Neuron (in vitro differentiated cells): ENCODE data around the gene CHMP4B.

ENCODE experiments used
- H2AFZ ChIP-seq: one replicate; pipeline ENCODE4 v1.6.1; 2013; ENCODE audit warnings: low read depth, mild to moderate bottlenecking, inconsistent platforms, low read length, moderate library complexity
- H3K27me3 ChIP-seq: one replicate; pipeline ENCODE4 v1.6.1; 2013; ENCODE audit warnings: low read length; ENCODE audit not compliant: insufficient read depth
- H3K36me3 ChIP-seq: one replicate; pipeline ENCODE4 v1.6.1; 2013; ENCODE audit warnings: low read length; ENCODE audit not compliant: insufficient read depth
- H3K4me1 ChIP-seq: one replicate; pipeline ENCODE4 v1.6.1; 2013; ENCODE audit warnings: low read length; ENCODE audit not compliant: insufficient read depth
- H3K4me3 ChIP-seq: 2 replicates; pipeline ENCODE4 v1.5.1; 2013; ENCODE audit warnings: mild to moderate bottlenecking, low read length, moderate library complexity
- H3K9me3 ChIP-seq: one replicate; pipeline ENCODE4 v1.6.1; 2013; ENCODE audit warnings: low read length

The CHMP4B gene

GRCh38 chr20:33840759-33841435 lies 29.7 kb downstream of the CHMP4B start:
- Histone ChIP-seq H3K4me1 (no peaks in the 10 kb centered on the region), H2AFZ (no peak overlapping the region), H3K27me3 (no peaks in the 10 kb centered on the region), H3K4me3 (no peak overlapping the region), H3K9me3 (no peaks in the 10 kb centered on the region), H3K36me3 (no peaks in the 10 kb centered on the region)

GRCh38 chr20:33841436-33841799 lies 30.3 kb downstream of the CHMP4B start:
- no peaks in the 10 kb centered on the region for H3K9me3 ChIP-seq
- H3K4me1 ChIP-seq, result peaks cover 1% of the 10 kb centered on the region
- no peak overlapping the region for H3K4me3 ChIP-seq
- no peaks in the 10 kb centered on the region for H3K27me3 ChIP-seq
- H3K36me3 ChIP-seq, result no peaks in the 10 kb centered on the region
- H2AFZ ChIP-seq, result no peak overlapping the region

- H3K27me3 ChIP-seq, result no peaks in the 10 kb centered on the region
- no peak overlapping the region for H3K4me3 ChIP-seq
- H3K36me3 ChIP-seq, result no peaks in the 10 kb centered on the region
- peaks cover 5% of the 10 kb centered on the region for H3K4me1 ChIP-seq
- H2AFZ ChIP-seq, result no peak overlapping the region
- H3K9me3 ChIP-seq, result no peaks in the 10 kb centered on the region
Observed at GRCh38 chr20:33842346-33842745, 31.2 kb downstream of the CHMP4B start.

GRCh38 chr20:33843050-33843449 lies 31.9 kb downstream of the CHMP4B start:
- H2AFZ ChIP-seq, result no peak overlapping the region
- H3K4me3 ChIP-seq, result no peak overlapping the region
- H3K4me1 ChIP-seq, result peaks cover 5% of the 10 kb centered on the region
- no peaks in the 10 kb centered on the region for H3K27me3 ChIP-seq
- no peaks in the 10 kb centered on the region for H3K36me3 ChIP-seq
- H3K9me3 ChIP-seq, result no peaks in the 10 kb centered on the region

GRCh38 chr20:33843854-33844253 lies 32.7 kb downstream of the CHMP4B start:
- Histone ChIP-seq H2AFZ (no peak overlapping the region), H3K4me3 (no peak overlapping the region), H3K4me1 (peaks cover 5% of the 10 kb centered on the region), H3K9me3 (no peaks in the 10 kb centered on the region), H3K27me3 (no peaks in the 10 kb centered on the region), H3K36me3 (peaks cover 6% of the 10 kb centered on the region)

- no peak overlapping the region for H3K4me3 ChIP-seq
Observed at GRCh38 chr20:33846291-33846935, 35.3 kb downstream of the CHMP4B start.

GRCh38 chr20:33847006-33847405 lies 35.9 kb downstream of the CHMP4B start:
- no peak overlapping the region for H3K4me3 ChIP-seq
- no peaks in the 10 kb centered on the region for H3K27me3 ChIP-seq
- H3K9me3 ChIP-seq, result no peaks in the 10 kb centered on the region
- peaks cover 29% of the 10 kb centered on the region for H3K36me3 ChIP-seq
- no peak overlapping the region for H2AFZ ChIP-seq
- peaks cover 5% of the 10 kb centered on the region for H3K4me1 ChIP-seq

More at GRCh38 chr20:33846291-33846935, 35.3 kb downstream of the CHMP4B start:
- Histone ChIP-seq H3K4me1 (peaks cover 5% of the 10 kb centered on the region), H3K27me3 (no peaks in the 10 kb centered on the region), H3K9me3 (no peaks in the 10 kb centered on the region), H2AFZ (no peak overlapping the region), H3K36me3 (peaks cover 23% of the 10 kb centered on the region)

- Histone ChIP-seq H3K4me3 (no peak overlapping the region), H3K4me1 (peaks cover 5% of the 10 kb centered on the region), H3K36me3 (peaks cover 34% of the 10 kb centered on the region), H2AFZ (no peak overlapping the region), H3K9me3 (no peaks in the 10 kb centered on the region), H3K27me3 (no peaks in the 10 kb centered on the region)
Observed at GRCh38 chr20:33848391-33848790, 37.2 kb downstream of the CHMP4B start.

- Histone ChIP-seq H3K4me1 (peaks cover 5% of the 10 kb centered on the region), H3K36me3 (peaks cover 50% of the 10 kb centered on the region), H3K27me3 (no peaks in the 10 kb centered on the region), H3K4me3 (no peak overlapping the region), H3K9me3 (peaks cover 2% of the 10 kb centered on the region), H2AFZ (no peak overlapping the region)
Observed at GRCh38 chr20:33850159-33850558, 39.0 kb downstream of the CHMP4B start.

- Histone ChIP-seq H3K27me3 (no peaks in the 10 kb centered on the region), H3K4me1 (no peaks in the 10 kb centered on the region), H3K36me3 (peaks cover 55% of the 10 kb centered on the region), H3K9me3 (peaks cover 2% of the 10 kb centered on the region), H3K4me3 (no peak overlapping the region), H2AFZ (no peak overlapping the region)
Observed at GRCh38 chr20:33851842-33852466, 40.8 kb downstream of the CHMP4B start.

- no peak overlapping the region for H2AFZ ChIP-seq
- H3K36me3 ChIP-seq, result peaks cover 56% of the 10 kb centered on the region
Observed at GRCh38 chr20:33852626-33853506, 41.7 kb downstream of the CHMP4B start.

GRCh38 chr20:33853507-33853813 lies 42.3 kb downstream of the CHMP4B start:
- Histone ChIP-seq H3K4me3 (no peak overlapping the region), H3K27me3 (no peaks in the 10 kb centered on the region), H3K9me3 (peaks cover 2% of the 10 kb centered on the region), H2AFZ (no peak overlapping the region), H3K36me3 (peaks cover 52% of the 10 kb centered on the region), H3K4me1 (no peaks in the 10 kb centered on the region)

More at GRCh38 chr20:33852626-33853506, 41.7 kb downstream of the CHMP4B start:
- no peak overlapping the region for H3K4me3 ChIP-seq
- H3K9me3 ChIP-seq, result peaks cover 2% of the 10 kb centered on the region
- H3K4me1 ChIP-seq, result no peaks in the 10 kb centered on the region
- no peaks in the 10 kb centered on the region for H3K27me3 ChIP-seq
